GM23338 (cell line): Measurements from ENCODE around the gene JUP. TPM values are rescaled to one million over a fixed set of nuclear protein-coding genes. Genes with fewer than 3 reads are reported as not detected.

Source experiments
- ATAC-seq: fragments of 200-7000 bp; cut with Tn5 transposase; 3 replicates; pipeline ENCODE4 v1.9.1; 2020
- DNase-seq: peaks from one replicate; pipeline ENCODE4 v3.0.0-alpha.2; 2015; ENCODE audit warnings: low spot score
- H2AFZ ChIP-seq: fragments of 200-600 bp; sonication (generic); 2 replicates; pipeline ENCODE4 v1.8.0; 2016; ENCODE audit warnings: antibody characterized with exemption, mild to moderate bottlenecking, moderate library complexity
- H3F3A ChIP-seq: fragments of 200-600 bp; sonication (generic); replicated peaks from 2 replicates; pipeline ENCODE4 v1.8.0; 2017; ENCODE audit warnings: antibody characterized with exemption, mixed run types, low read depth
- H3K27ac ChIP-seq: fragments of 200-600 bp; sonication (generic); 2 replicates; pipeline ENCODE4 v1.6.1; 2016; ENCODE audit warnings: low read depth
- H3K27me3 ChIP-seq: fragments of 200-600 bp; sonication (generic); 2 replicates; pipeline ENCODE4 v1.8.0; 2016; ENCODE audit warnings: mild to moderate bottlenecking, mixed run types, moderate library complexity; ENCODE audit not compliant: insufficient read depth
- H3K36me3 ChIP-seq: fragments of 200-600 bp; sonication (generic); 2 replicates; pipeline ENCODE4 v1.8.0; 2016; ENCODE audit warnings: mild to moderate bottlenecking; ENCODE audit not compliant: insufficient read depth
- H3K4me1 ChIP-seq: fragments of 200-600 bp; sonication (generic); 2 replicates; pipeline ENCODE4 v1.8.0; 2016; ENCODE audit warnings: mild to moderate bottlenecking, moderate library complexity; ENCODE audit not compliant: insufficient read depth
- H3K4me2 ChIP-seq: fragments of 200-600 bp; sonication (generic); 2 replicates; pipeline ENCODE4 v1.7.1; 2017; ENCODE audit warnings: mixed run types
- H3K4me3 ChIP-seq: fragments of 200-600 bp; sonication (generic); 2 replicates; pipeline ENCODE4 v1.6.1; 2016; ENCODE audit warnings: mixed run types
- H3K79me2 ChIP-seq: fragments of 200-600 bp; sonication (generic); replicated peaks from 2 replicates; pipeline ENCODE4 v1.8.0; 2017; ENCODE audit warnings: mild to moderate bottlenecking; ENCODE audit not compliant: insufficient read depth
- H3K9me2 ChIP-seq: fragments of 200-600 bp; sonication (generic); 2 replicates; pipeline ENCODE4 v1.8.0; 2017; ENCODE audit not compliant: insufficient read depth
- H4K20me1 ChIP-seq: fragments of 200-600 bp; sonication (generic); replicated peaks from 2 replicates; pipeline ENCODE4 v1.8.0; 2017; ENCODE audit warnings: mild to moderate bottlenecking; ENCODE audit not compliant: insufficient read depth
- H3K27ac Mint-ChIP-seq: 2 replicates; pipeline ENCODE4 v1.8.0; 2020; ENCODE audit warnings: inconsistent platforms, mild to moderate bottlenecking, moderate library complexity, mixed read lengths
- H3K27me3 Mint-ChIP-seq: 3 replicates; pipeline ENCODE4 v1.8.0; 2022; ENCODE audit warnings: low read depth, mild to moderate bottlenecking, moderate library complexity, mixed read lengths, inconsistent platforms; ENCODE audit not compliant: insufficient read depth, poor library complexity
- H3K36me3 Mint-ChIP-seq: 3 replicates; pipeline ENCODE4 v1.8.0; 2021; ENCODE audit warnings: low read depth, mild to moderate bottlenecking, inconsistent platforms, moderate library complexity, mixed read lengths
- H3K4me1 Mint-ChIP-seq: 3 replicates; pipeline ENCODE4 v1.8.0; 2020; ENCODE audit warnings: mild to moderate bottlenecking, inconsistent platforms, mixed read lengths
- H3K4me3 Mint-ChIP-seq: 3 replicates; pipeline ENCODE4 v1.8.0; 2021; ENCODE audit warnings: moderate library complexity, mild to moderate bottlenecking, inconsistent platforms, mixed read lengths
- H3K9me3 Mint-ChIP-seq: 3 replicates; pipeline ENCODE4 v1.8.0; 2020; ENCODE audit warnings: moderate library complexity, mild to moderate bottlenecking, inconsistent platforms, mixed read lengths
- CTCF ChIP-seq, 2 experiments: fragments of 200-600 bp in 1 of 2; sonication (generic) in 1 of 2; conservative IDR thresholded peaks; 2 replicates each; pipeline versions ENCODE4 v1.5.1 to v1.6.1; 2016 to 2017; ENCODE audit warnings: antibody characterized with exemption in 2 of 2, low read depth in 2 of 2, mild to moderate bottlenecking in 2 of 2, moderate library complexity in 1 of 2
- EZH2phosphoT487 ChIP-seq: fragments of 200-600 bp; sonication (generic); IDR thresholded peaks from one replicate; pipeline ENCODE4 v1.8.1; 2018; ENCODE audit warnings: antibody characterized with exemption; ENCODE audit not compliant: unreplicated experiment
- JUNB ChIP-seq: IDR thresholded peaks from one replicate; pipeline ENCODE4 v1.6.1; 2016; ENCODE audit warnings: antibody characterized with exemption; ENCODE audit not compliant: unreplicated experiment
- NANOG ChIP-seq: IDR thresholded peaks from 2 replicates; pipeline ENCODE4 v1.6.1; 2016; ENCODE audit warnings: antibody characterized with exemption, borderline replicate concordance
- REST ChIP-seq: IDR thresholded peaks from one replicate; pipeline ENCODE4 v1.6.1; 2018; ENCODE audit warnings: antibody characterized with exemption; ENCODE audit not compliant: unreplicated experiment
- ZNF114 ChIP-seq: fragments of 250-450 bp; sonication (Bioruptor Pico); IDR thresholded peaks from 2 replicates; pipeline ENCODE4 v1.5.0; 2020; ENCODE audit warnings: mild to moderate bottlenecking, moderate library complexity
- ZNF331 ChIP-seq: fragments of 250-450 bp; sonication (Bioruptor Pico); IDR thresholded peaks from 2 replicates; pipeline ENCODE4 v1.5.0; 2020; ENCODE audit warnings: low read depth, mild to moderate bottlenecking, moderate library complexity
- ZNF462 ChIP-seq: fragments of 250-450 bp; sonication (Bioruptor Pico); IDR thresholded peaks from 2 replicates; pipeline ENCODE4 v1.5.0; 2020; ENCODE audit warnings: mild to moderate bottlenecking, moderate library complexity
- polyA plus RNA-seq: library from polyadenylated mRNA; unstranded; fragments of >200 nt; fragmentation: Nextera tagmentation; extraction: Ambion mirVana; gene quantifications from 2 replicates; pipeline ENCODE4 v1.2.1, GENCODE V29; 2016
- total RNA-seq: library from RNA; depleted of rRNA; stranded (reverse); fragments of >200 nt; shearing (Covaris generic); gene quantifications from 2 replicates; pipeline ENCODE4 v1.2.3, GENCODE V29; 2014

JUP gene
- total and polyA plus RNA-seq, 2 experiments from 2014 or later: 45.5 to 177 TPM

GRCh38 chr17:41821776-41822175, 35.3 kb upstream of the JUP start:
- no peak overlapping the region for H3K4me2 ChIP-seq
- H3K27ac ChIP-seq: no peak overlapping the region
- no peak overlapping the region for H3K4me3 ChIP-seq
- peaks cover 15% of the 10 kb centered on the region for H3K4me1 ChIP-seq
- H3K27me3 ChIP-seq: no peaks in the 10 kb centered on the region
- no peaks in the 10 kb centered on the region for H3K9me2 ChIP-seq
- no peak for DNase-seq
- H3K79me2 ChIP-seq: no peaks in the 10 kb centered on the region; the same call in 1 of the 2 replicates
- H3F3A ChIP-seq: 0 out of 2 replicates have a peak, but pooled peaks cover 11% of the 10 kb centered on the region
- peaks cover 19% of the 10 kb centered on the region for H3K4me1 Mint-ChIP-seq
- H2AFZ ChIP-seq: no peak overlapping the region
- H3K27me3 Mint-ChIP-seq: peaks cover 18% of the 10 kb centered on the region
- no peak for ATAC-seq
- no peak for TF ChIP-seq ZNF331 (CRISPR knock-in tag)
- no peak for TF ChIP-seq CTCF (conservative IDR thresholded peaks at IDR 0.05; ENCODE audit: low read depth in 2 of 2)
- no peak for TF ChIP-seq JUNB
- no peak for TF ChIP-seq REST
- TF ChIP-seq NANOG: no peak
- no peak for TF ChIP-seq ZNF114 (CRISPR knock-in tag)
- H3K36me3 ChIP-seq: peaks cover 8% of the 10 kb centered on the region
- H3K4me3 Mint-ChIP-seq: no peak overlapping the region
- H3K9me3 Mint-ChIP-seq: no peaks in the 10 kb centered on the region
- H3K36me3 Mint-ChIP-seq: peaks cover 60% of the 10 kb centered on the region
- no peaks in the 10 kb centered on the region; the same call in 1 of the 2 replicates for H4K20me1 ChIP-seq
- H3K27ac Mint-ChIP-seq: no peak overlapping the region

GRCh38 chr17:41818024-41818423, 31.5 kb upstream of the JUP start:
- peak overlapping the region; percentile 23; the same call in 1 of the 3 replicates for H3K4me3 Mint-ChIP-seq
- Histone ChIP-seq H3K4me2 (no peak overlapping the region), H3K4me1 (peaks cover 36% of the 10 kb centered on the region), H3K79me2 (peaks cover 36% of the 10 kb centered on the region), H3K4me3 (no peak overlapping the region), H2AFZ (no peak overlapping the region), H3K27me3 (no peaks in the 10 kb centered on the region), H3F3A (peaks cover 18% of the 10 kb centered on the region), H3K27ac (no peak overlapping the region), H3K36me3 (peaks cover 4% of the 10 kb centered on the region; the same call in 1 of the 2 replicates), H4K20me1 (no peaks in the 10 kb centered on the region; the same call in 1 of the 2 replicates), H3K9me2 (no peaks in the 10 kb centered on the region)
- peaks cover 46% of the 10 kb centered on the region for H3K36me3 Mint-ChIP-seq
- H3K4me1 Mint-ChIP-seq: peaks cover 26% of the 10 kb centered on the region
- no peaks in the 10 kb centered on the region for H3K9me3 Mint-ChIP-seq
- H3K27me3 Mint-ChIP-seq: peaks cover 17% of the 10 kb centered on the region
- TF ChIP-seq ZNF462: no peak
- TF ChIP-seq EZH2phosphoT487: no peak
- TF ChIP-seq NANOG: no peak
- H3K27ac Mint-ChIP-seq: no peak overlapping the region
- DNase-seq: no peak
- ATAC-seq: no peak
